Stomach (tissue), 4 donors: ENCODE measurements around the gene ZDHHC3.

Experiments used
- POLR2A ChIP-seq, 4 donors: fragments of 450-650 bp; IDR thresholded peaks; one replicate each; pipeline ENCODE4 v1.6.1; 2016; ENCODE audit warnings: antibody characterized with exemption in 4 of 4, control low read depth in 2 of 4, mild to moderate bottlenecking in 1 of 4, moderate library complexity in 1 of 4
- POLR2AphosphoS5 ChIP-seq, 3 donors: sonication (generic); formaldehyde crosslinking; IDR thresholded peaks; one replicate each; pipeline ENCODE4 v1.6.1; 2016; ENCODE audit warnings: antibody characterized with exemption in 3 of 3
- TF ChIP-seq, protein P1 (sequence below), 7 experiments: fragments of 450-650 bp in 4 of 7; fragments of 200-600 bp in 3 of 7; sonication (generic) in 3 of 7; IDR thresholded peaks; one replicate each; pipeline ENCODE4 v1.5.1; 2016 to 2019; ENCODE audit warnings: antibody characterized with exemption in 7 of 7, control low read depth in 2 of 7, mild to moderate bottlenecking in 1 of 7

DNA sequence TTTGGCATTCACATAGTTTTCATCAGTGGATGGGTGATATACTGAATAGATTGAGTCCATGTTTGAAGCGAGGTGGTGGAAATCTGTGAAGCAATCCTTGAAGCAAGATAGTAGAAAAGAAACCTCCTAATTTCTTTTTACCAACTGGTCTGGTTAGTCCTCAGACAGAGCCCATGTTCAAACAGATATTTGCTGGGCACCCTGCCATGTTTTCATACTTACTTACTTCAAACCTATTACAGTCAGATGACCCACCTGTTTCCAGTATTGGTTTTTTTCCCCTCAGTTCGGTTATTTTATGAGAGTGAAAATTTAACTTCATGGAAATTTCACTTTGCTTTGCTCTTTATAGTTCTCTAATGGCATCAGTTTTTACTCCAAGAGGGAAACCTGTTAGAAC is 23.8 kb upstream of the ZDHHC3 start:
- TF ChIP-seq, protein P1, sequence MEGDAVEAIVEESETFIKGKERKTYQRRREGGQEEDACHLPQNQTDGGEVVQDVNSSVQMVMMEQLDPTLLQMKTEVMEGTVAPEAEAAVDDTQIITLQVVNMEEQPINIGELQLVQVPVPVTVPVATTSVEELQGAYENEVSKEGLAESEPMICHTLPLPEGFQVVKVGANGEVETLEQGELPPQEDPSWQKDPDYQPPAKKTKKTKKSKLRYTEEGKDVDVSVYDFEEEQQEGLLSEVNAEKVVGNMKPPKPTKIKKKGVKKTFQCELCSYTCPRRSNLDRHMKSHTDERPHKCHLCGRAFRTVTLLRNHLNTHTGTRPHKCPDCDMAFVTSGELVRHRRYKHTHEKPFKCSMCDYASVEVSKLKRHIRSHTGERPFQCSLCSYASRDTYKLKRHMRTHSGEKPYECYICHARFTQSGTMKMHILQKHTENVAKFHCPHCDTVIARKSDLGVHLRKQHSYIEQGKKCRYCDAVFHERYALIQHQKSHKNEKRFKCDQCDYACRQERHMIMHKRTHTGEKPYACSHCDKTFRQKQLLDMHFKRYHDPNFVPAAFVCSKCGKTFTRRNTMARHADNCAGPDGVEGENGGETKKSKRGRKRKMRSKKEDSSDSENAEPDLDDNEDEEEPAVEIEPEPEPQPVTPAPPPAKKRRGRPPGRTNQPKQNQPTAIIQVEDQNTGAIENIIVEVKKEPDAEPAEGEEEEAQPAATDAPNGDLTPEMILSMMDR (IDR thresholded peaks at IDR 0.05), result no peak
- TF ChIP-seq POLR2A (IDR thresholded peaks at IDR 0.05), result no peak
- no peak for TF ChIP-seq POLR2AphosphoS5 (IDR thresholded peaks at IDR 0.05)
